ENCODE data around the gene TBCK.

DNA sequence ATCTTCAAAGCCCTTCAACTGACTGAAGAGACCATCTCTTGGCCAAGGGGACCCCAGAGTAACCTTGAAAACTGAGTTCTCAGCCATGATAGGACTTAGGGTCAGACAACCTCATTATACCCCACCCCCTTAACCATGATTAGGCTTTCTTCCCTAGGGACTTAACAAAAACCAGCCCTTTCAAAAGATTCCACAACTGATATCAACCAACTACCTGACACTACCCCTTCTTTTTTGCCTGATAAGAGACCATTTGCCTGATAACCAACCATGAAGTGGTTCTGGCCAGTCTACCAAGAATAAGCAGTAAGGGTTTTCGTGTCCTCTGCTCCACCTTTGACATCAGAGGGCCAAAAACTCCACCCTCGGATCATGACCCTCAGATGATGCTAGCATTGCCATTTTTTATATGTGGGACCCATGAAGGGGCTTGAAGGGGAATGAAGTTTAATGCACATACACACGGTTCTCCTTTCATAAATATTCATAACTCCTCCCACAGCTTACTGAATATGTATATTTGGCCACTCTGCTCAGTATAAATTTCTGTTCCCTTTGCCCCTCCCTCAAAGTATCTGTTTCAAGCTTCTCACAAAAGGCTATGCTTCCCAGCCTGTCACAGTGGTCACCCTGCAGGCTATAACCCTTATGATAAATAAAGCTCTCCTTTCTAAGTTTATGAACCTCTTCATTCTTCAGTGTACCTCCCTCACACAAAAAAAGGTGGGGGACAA lies 12.3 kb downstream of the TBCK start:
- TF ChIP-seq, protein P1, sequence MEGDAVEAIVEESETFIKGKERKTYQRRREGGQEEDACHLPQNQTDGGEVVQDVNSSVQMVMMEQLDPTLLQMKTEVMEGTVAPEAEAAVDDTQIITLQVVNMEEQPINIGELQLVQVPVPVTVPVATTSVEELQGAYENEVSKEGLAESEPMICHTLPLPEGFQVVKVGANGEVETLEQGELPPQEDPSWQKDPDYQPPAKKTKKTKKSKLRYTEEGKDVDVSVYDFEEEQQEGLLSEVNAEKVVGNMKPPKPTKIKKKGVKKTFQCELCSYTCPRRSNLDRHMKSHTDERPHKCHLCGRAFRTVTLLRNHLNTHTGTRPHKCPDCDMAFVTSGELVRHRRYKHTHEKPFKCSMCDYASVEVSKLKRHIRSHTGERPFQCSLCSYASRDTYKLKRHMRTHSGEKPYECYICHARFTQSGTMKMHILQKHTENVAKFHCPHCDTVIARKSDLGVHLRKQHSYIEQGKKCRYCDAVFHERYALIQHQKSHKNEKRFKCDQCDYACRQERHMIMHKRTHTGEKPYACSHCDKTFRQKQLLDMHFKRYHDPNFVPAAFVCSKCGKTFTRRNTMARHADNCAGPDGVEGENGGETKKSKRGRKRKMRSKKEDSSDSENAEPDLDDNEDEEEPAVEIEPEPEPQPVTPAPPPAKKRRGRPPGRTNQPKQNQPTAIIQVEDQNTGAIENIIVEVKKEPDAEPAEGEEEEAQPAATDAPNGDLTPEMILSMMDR (conservative IDR thresholded peaks at IDR 0.05) = no peak
- TF ChIP-seq ZFX (IDR thresholded peaks at IDR 0.05) = no peak
